GM21717 (cell line): ENCODE results near the gene NCOA7.
"Not testable (repeated sequence)": the region's sequence is repeated elsewhere in the genome, so short reads cannot be mapped to it uniquely, and the experiment has no call there.

Experiments used
- ATAC-seq: cut with Tn5 transposase; IDR thresholded peaks from one replicate; pipeline ENCODE4 v1.9.1; 2021; ENCODE audit warnings: mild to moderate bottlenecking, moderate library complexity; ENCODE audit not compliant: unreplicated experiment

The NCOA7 gene

GRCh38 chr6:125832391-125833117 lies 41.8 kb downstream of the NCOA7 start:
- ATAC-seq, result no peak

DNA sequence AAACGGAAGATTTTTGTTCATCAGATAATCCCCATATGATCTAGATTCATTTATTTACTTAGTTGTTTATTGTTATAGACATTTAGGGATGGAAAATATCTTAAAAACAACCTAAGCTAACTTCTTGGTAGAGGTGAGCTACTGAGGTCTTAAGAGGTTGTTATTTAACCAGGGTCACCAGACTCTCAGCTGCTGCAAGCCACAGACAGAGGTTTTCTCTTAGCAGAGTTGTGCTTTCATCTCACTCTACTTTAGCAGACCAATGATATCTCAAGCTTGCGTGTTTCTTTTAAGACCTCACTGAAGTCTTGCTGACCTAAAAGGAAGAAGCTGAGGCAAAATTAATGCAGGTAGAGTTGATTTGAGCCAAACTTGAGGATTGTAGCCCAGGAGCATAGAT lies 43.6 kb downstream of the NCOA7 start:
- no peak for ATAC-seq

DNA sequence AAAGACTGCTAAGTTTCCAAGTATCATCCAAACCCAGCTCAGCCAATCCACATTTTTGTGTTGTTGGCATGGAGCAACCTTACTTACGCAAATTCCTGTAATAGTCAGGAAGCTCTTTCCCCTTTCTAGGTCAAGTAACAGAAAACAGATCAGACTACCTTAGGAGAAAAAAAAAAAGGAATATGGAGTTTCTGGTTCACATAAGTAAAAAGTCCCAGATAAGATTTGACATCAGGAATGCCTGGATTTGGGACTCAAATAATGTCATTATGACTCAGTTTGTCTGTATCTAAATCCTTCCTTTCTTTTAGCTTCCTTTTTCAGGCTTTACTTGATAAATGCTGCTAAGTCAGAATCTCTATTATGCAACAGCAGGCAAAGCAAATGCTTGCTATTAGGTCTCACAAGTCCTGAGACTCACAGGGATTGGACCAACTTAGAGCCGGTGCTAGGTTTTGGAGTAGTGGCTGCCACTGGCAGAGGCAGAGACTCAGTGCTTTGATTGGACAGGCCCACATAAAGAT lies 44.5 kb downstream of the NCOA7 start:
- no peak for ATAC-seq

GRCh38 chr6:125836466-125836865 lies 45.7 kb downstream of the NCOA7 start:
- ATAC-seq, result no peak

- ATAC-seq, result no peak
These were observed 48.7 kb downstream of the NCOA7 start for GRCh38 chr6:125839471-125839870.

- no peak for ATAC-seq
These were observed 49.1 kb downstream of the NCOA7 start for GRCh38 chr6:125839879-125840278.

DNA sequence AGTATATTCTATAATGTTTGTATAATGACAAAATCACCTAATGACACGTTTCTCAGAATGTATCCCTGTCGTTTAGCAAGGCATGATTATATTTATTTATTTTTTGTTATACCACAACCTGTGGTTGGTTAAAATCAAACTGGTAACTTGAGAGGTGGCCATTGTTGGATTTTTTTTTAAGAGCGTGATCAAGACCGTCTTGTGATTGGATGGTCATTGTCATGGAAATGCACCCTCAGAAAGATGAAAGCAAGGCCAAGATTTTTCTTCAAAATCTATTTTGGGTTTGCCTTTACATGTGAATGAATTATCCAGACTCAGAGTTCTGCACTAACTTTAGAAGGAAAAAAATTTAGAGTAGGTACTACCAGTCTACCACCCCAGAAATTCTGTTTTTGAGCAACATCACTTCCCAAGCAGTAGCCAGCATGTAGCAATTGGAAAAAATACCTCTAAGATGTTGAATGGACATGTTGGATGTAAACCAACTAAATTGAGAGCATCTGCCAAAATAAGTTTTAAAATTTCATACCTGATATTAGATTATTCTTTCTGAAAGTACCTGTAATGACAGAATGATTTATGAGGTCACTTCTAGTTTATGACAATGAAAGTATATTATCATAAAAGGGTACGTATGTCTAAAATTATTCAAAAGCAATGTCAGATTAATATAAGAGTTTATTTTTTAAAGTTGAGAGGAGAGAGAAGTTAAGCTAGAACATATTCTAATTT lies 50.8 kb downstream of the NCOA7 start:
- no peak for ATAC-seq

- ATAC-seq, result no peak
These were observed 51.4 kb downstream of the NCOA7 start for GRCh38 chr6:125842091-125842626.

DNA sequence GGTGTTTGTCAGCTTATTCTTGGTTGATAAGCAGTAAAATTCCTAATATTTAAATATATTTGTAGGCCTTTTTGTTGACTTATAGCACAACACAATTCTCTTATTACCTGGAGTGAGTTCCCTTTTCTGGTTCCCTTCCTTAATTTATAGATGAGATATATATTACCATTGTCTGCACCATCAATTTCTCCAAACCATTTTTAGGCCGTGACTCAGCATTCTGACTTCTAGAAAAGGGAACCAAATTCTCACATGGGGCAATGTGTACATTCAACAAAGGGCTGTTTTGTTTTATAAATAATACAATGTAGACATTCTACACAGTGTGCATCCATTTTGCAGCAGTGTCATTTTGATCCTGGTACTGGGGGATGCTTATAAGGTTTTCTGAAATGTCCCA lies 52.8 kb downstream of the NCOA7 start:
- no peak for ATAC-seq

GRCh38 chr6:125844989-125845388 lies 54.2 kb downstream of the NCOA7 start:
- ATAC-seq, result no peak

DNA sequence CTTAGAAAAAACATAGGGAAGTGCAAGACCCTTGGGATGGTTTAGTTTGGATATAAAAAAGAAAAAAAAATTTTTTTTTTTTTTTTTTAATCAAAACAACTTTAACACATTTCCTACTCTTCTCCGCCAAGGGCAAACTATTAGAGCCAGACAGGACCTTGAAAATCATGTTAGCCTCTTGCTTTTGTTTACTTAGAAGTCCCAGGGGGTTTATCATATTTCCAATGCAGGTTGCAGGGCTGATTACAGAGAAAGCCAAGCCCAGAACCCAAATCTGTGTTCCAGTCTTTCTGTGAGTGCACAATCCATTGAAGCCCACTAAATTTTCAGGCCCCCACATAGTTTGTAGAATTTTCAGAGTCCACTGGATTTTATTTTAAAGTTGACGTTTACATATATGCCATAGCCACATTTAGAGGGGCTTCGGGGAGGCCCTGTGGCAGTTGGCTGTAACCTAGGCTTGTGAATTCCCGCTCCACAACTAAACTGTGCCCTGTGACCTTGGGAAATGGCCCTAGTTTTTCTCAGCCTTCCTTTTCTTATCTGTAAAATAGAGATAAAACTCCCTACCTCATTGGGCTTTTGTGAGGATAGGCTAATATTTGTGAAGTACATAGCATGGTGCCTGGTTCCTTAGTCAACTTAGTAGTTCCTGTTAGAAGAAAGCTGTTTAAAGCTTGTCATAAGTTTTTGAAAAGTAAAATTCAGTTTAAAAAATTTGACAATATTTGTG lies 55.7 kb downstream of the NCOA7 start:
- no peak for ATAC-seq

- ATAC-seq, result not testable (repeated sequence)
These were observed 57.5 kb downstream of the NCOA7 start for GRCh38 chr6:125848286-125848685.

- ATAC-seq, result no peak
These were observed 59.6 kb downstream of the NCOA7 start for GRCh38 chr6:125850361-125850760.

- ATAC-seq, result no peak
These were observed 61.8 kb downstream of the NCOA7 start for GRCh38 chr6:125852587-125852986.

- no peak for ATAC-seq
These were observed 62.4 kb downstream of the NCOA7 start for GRCh38 chr6:125853168-125853567.

GRCh38 chr6:125853756-125854155 lies 63.0 kb downstream of the NCOA7 start:
- ATAC-seq, result no peak

GRCh38 chr6:125854355-125854754 lies 63.6 kb downstream of the NCOA7 start:
- ATAC-seq, result no peak

DNA sequence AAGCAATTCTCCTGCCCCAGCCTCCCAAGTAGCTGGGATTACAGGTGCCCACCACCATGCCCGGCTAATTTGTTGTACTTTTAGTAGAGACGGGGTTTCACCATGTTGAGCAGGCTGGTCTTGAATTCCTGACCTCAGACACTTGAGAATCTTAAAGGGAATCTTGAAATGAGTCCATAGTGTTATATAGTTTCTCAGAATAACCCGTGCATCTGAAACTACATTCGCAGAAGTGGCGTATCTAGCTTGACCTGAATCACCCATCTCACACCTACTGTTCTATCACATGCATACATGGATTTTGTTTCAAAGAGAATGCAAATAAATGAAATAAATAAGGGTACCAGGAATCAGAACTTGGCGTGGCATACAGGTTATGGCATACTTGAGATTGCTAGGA lies 65.0 kb downstream of the NCOA7 start:
- no peak for ATAC-seq

- no peak for ATAC-seq
These were observed 67.1 kb downstream of the NCOA7 start for GRCh38 chr6:125857846-125858245.

GRCh38 chr6:125858427-125859320 lies 67.9 kb downstream of the NCOA7 start:
- no peak for ATAC-seq
